Mesenchymal stem cell (in vitro differentiated cells and primary cell): Measurements from ENCODE around the gene ARRDC1.

Source experiments
- DNase-seq: peaks from one replicate; pipeline ENCODE4 v3.0.0-alpha.2; 2013
- H2AFZ ChIP-seq: one replicate; pipeline ENCODE4 v1.6.1; 2013; ENCODE audit warnings: low read depth, mild to moderate bottlenecking, control low read depth, inconsistent platforms, low read length, moderate library complexity
- H2AK5ac ChIP-seq: 2 replicates; pipeline ENCODE4 v1.6.1; 2013; ENCODE audit warnings: low read length, moderate library complexity, mild to moderate bottlenecking, inconsistent platforms; ENCODE audit not compliant: severe bottlenecking
- H2BK120ac ChIP-seq: one replicate; pipeline ENCODE4 v1.6.1; 2013; ENCODE audit warnings: low read depth, mild to moderate bottlenecking, inconsistent platforms, low read length, moderate library complexity
- H2BK12ac ChIP-seq, 2 experiments: one replicate each; pipeline ENCODE4 v1.6.1; 2013; ENCODE audit warnings: inconsistent platforms in 2 of 2, low read length in 2 of 2, mild to moderate bottlenecking in 2 of 2, moderate library complexity in 2 of 2, control low read depth in 1 of 2
- H2BK15ac ChIP-seq: one replicate; pipeline ENCODE4 v1.6.1; 2013; ENCODE audit warnings: mild to moderate bottlenecking, low read depth, inconsistent platforms; ENCODE audit not compliant: poor library complexity, severe bottlenecking
- H2BK5ac ChIP-seq: 2 replicates; pipeline ENCODE4 v1.6.1; 2013; ENCODE audit warnings: low read depth, mild to moderate bottlenecking, low read length, control low read depth, inconsistent platforms; ENCODE audit not compliant: poor library complexity, severe bottlenecking
- H3K14ac ChIP-seq, 2 experiments: one replicate each; pipeline ENCODE4 v1.6.1; 2013; ENCODE audit warnings: inconsistent platforms in 2 of 2, low read length in 2 of 2, control low read depth in 1 of 2, mild to moderate bottlenecking in 1 of 2, moderate library complexity in 1 of 2
- H3K18ac ChIP-seq, 2 experiments: one replicate each; pipeline ENCODE4 v1.6.1; 2013; ENCODE audit warnings: inconsistent platforms in 2 of 2, low read length in 2 of 2, control low read depth in 1 of 2, low read depth in 1 of 2, mild to moderate bottlenecking in 1 of 2
- H3K23ac ChIP-seq, 2 experiments: one replicate each; pipeline ENCODE4 v1.6.1; 2013; ENCODE audit warnings: inconsistent platforms in 2 of 2, low read length in 2 of 2, mild to moderate bottlenecking in 2 of 2, moderate library complexity in 2 of 2, control low read depth in 1 of 2
- H3K27ac ChIP-seq: 2 replicates; pipeline ENCODE4 v1.5.1; 2013; ENCODE audit warnings: mild to moderate bottlenecking, moderate library complexity, low read length, control low read depth, inconsistent platforms; ENCODE audit not compliant: poor library complexity, severe bottlenecking
- H3K27me3 ChIP-seq, 2 experiments: 2 replicates each; pipeline versions ENCODE4 v1.6.1 to v1.7.0; 2013; ENCODE audit warnings: low read length in 2 of 2, mild to moderate bottlenecking in 2 of 2, moderate library complexity in 2 of 2, control low read depth in 1 of 2, inconsistent platforms in 1 of 2; ENCODE audit not compliant: control insufficient read depth in 1 of 2, insufficient read depth in 1 of 2
- H3K36me3 ChIP-seq, 2 experiments: 2 replicates each; pipeline versions ENCODE4 v1.6.1 to v1.7.0; 2013; ENCODE audit warnings: low read length in 2 of 2, control low read depth in 1 of 2, inconsistent platforms in 1 of 2, low read depth in 1 of 2, mild to moderate bottlenecking in 1 of 2; ENCODE audit not compliant: insufficient read depth in 2 of 2, control insufficient read depth in 1 of 2
- H3K4ac ChIP-seq, 2 experiments: one replicate each; pipeline ENCODE4 v1.6.1; 2013; ENCODE audit warnings: inconsistent platforms in 2 of 2, low read length in 2 of 2, mild to moderate bottlenecking in 2 of 2, moderate library complexity in 2 of 2, control low read depth in 1 of 2, low read depth in 1 of 2
- H3K4me1 ChIP-seq: 2 replicates; pipeline ENCODE4 v1.6.1; 2013; ENCODE audit warnings: low read depth, low read length, control low read depth; ENCODE audit not compliant: control insufficient read depth, insufficient read depth
- H3K4me2 ChIP-seq: 2 replicates; pipeline ENCODE4 v1.6.1; 2013; ENCODE audit warnings: low read length, mild to moderate bottlenecking, inconsistent platforms; ENCODE audit not compliant: poor library complexity, severe bottlenecking
- H3K4me3 ChIP-seq, 2 experiments: 2 replicates each; pipeline versions ENCODE4 v1.5.1 to v1.7.0; 2013; ENCODE audit warnings: low read length in 2 of 2, mild to moderate bottlenecking in 2 of 2, control low read depth in 1 of 2, low read depth in 1 of 2; ENCODE audit not compliant: insufficient read depth in 1 of 2
- H3K79me1 ChIP-seq: replicated peaks from 2 replicates; pipeline ENCODE4 v1.6.1; 2013; ENCODE audit warnings: mild to moderate bottlenecking, control low read depth, low read length, inconsistent platforms; ENCODE audit not compliant: poor library complexity, severe bottlenecking
- H3K9ac ChIP-seq: 2 replicates; pipeline ENCODE4 v1.7.0; 2013; ENCODE audit warnings: mild to moderate bottlenecking, low read length, moderate library complexity
- H3K9me3 ChIP-seq: 2 replicates; pipeline ENCODE4 v1.7.0; 2013; ENCODE audit warnings: mild to moderate bottlenecking, low read length; ENCODE audit not compliant: control insufficient read depth
- H4K8ac ChIP-seq: one replicate; pipeline ENCODE4 v1.6.1; 2013; ENCODE audit warnings: inconsistent platforms, mild to moderate bottlenecking, low read length, moderate library complexity
- H4K91ac ChIP-seq: one replicate; pipeline ENCODE4 v1.6.1; 2013; ENCODE audit warnings: mild to moderate bottlenecking, low read length, inconsistent platforms
- WGBS: methylation state at CpG from one replicate; pipeline ENCODE4 v1.1.7; 2013; ENCODE audit warnings: mixed read lengths; 5-methylcytosine and 5-hydroxymethylcytosine counted together

The ARRDC1 gene

GRCh38 chr9:137618105-137619067, 12.9 kb downstream of the ARRDC1 start, which contains the start of gene EHMT1:
Gene EHMT1 (plus strand): TSS chr9:137619005. CDS start chr9:137619029, 24 bp downstream.
- WGBS, result 1% methylated on average over 50 of the region's 94 CpGs
- H2BK12ac ChIP-seq, result peak within 1 kb of the TSS; percentile 2 to 11
- H3K18ac ChIP-seq, result peak within 1 kb of the TSS; percentile 88 to 91
- H3K23ac ChIP-seq, result peak within 1 kb of the TSS in 1 of 2 experiments; percentile 76
- peak within 1 kb of the TSS; percentile 89 to 97 for H3K4ac ChIP-seq
- H3K4me2 ChIP-seq, result peak within 1 kb of the TSS; percentile 89
- H3K27me3 ChIP-seq, result no peaks in the 10 kb centered on the region
- H2AK5ac ChIP-seq, result peak within 1 kb of the TSS; percentile 52
- peak within 1 kb of the TSS; percentile 87 for H2BK5ac ChIP-seq
- peak within 1 kb of the TSS; percentile 54 for H2BK120ac ChIP-seq
- H3K79me1 ChIP-seq, result peaks cover 28% of the 10 kb centered on the region
- peak within 1 kb of the TSS; percentile 77 to 97 for H3K4me3 ChIP-seq
- peak within 1 kb of the TSS; percentile 90 to 94 for H3K14ac ChIP-seq
- H4K91ac ChIP-seq, result peak within 1 kb of the TSS; percentile 96
- peak within 1 kb of the TSS; percentile 88 for H3K27ac ChIP-seq
- H2AFZ ChIP-seq, result peak within 1 kb of the TSS; percentile 66
- no peaks in the 10 kb centered on the region for H3K9me3 ChIP-seq
- peak; percentile 77 for DNase-seq
- no peak within 1 kb of the TSS for H2BK15ac ChIP-seq
- H3K4me1 ChIP-seq, result peaks cover 20% of the 10 kb centered on the region
- peak within 1 kb of the TSS; percentile 92 for H4K8ac ChIP-seq
- peaks cover 28 to 33% of the 10 kb centered on the region in 2 experiments for H3K36me3 ChIP-seq
- H3K9ac ChIP-seq, result peak within 1 kb of the TSS; percentile 99

GRCh38 chr9:137619240-137620047, 14.0 kb downstream of the ARRDC1 start:
- H2AK5ac ChIP-seq, result no peak overlapping the region
- H3K4me2 ChIP-seq, result peak overlapping the region; percentile 75
- no peaks in the 10 kb centered on the region for H3K9me3 ChIP-seq
- peak overlapping the region in 1 of 2 experiments; percentile 76 for H3K23ac ChIP-seq
- H3K27me3 ChIP-seq, result no peaks in the 10 kb centered on the region
- peak overlapping the region in 1 of 2 experiments; percentile 69 for H3K14ac ChIP-seq
- H2BK120ac ChIP-seq, result peak overlapping the region; percentile 54
- 4% methylated on average over 41 of the region's 58 CpGs for WGBS
- peaks cover 18% of the 10 kb centered on the region for H3K79me1 ChIP-seq
- no peak overlapping the region for H2BK5ac ChIP-seq
- no peak overlapping the region for H4K91ac ChIP-seq
- H3K18ac ChIP-seq, result peak overlapping the region; percentile 71 to 84
- peaks cover 16% of the 10 kb centered on the region for H3K4me1 ChIP-seq
- peak overlapping the region; percentile 74 to 97 for H3K4me3 ChIP-seq
- H3K4ac ChIP-seq, result peak overlapping the region in 1 of 2 experiments; percentile 84
- H4K8ac ChIP-seq, result peak overlapping the region; percentile 43
- H2BK12ac ChIP-seq, result no peak overlapping the region
- DNase-seq, result peak; percentile 61
- H3K36me3 ChIP-seq, result peaks cover 23 to 28% of the 10 kb centered on the region in 2 experiments
- no peak overlapping the region for H2BK15ac ChIP-seq
- peak overlapping the region; percentile 81 for H3K27ac ChIP-seq
- peak overlapping the region; percentile 97 for H3K9ac ChIP-seq
- H2AFZ ChIP-seq, result peak overlapping the region; percentile 66

GRCh38 chr9:137620048-137620405, 14.5 kb downstream of the ARRDC1 start:
- DNase-seq, result no peak
- Histone ChIP-seq H3K4me1 (peaks cover 15% of the 10 kb centered on the region), H4K91ac (no peak overlapping the region), H3K4ac (no peak overlapping the region), H3K23ac (no peak overlapping the region), H3K9ac (peak overlapping the region; percentile 97), H3K27me3 (no peaks in the 10 kb centered on the region), H3K27ac (no peak overlapping the region), H2BK15ac (no peak overlapping the region), H3K18ac (no peak overlapping the region), H2BK120ac (no peak overlapping the region), H3K36me3 (peaks cover 20 to 28% of the 10 kb centered on the region in 2 experiments), H3K4me3 (peak overlapping the region in 1 of 2 experiments; percentile 97), H3K9me3 (no peaks in the 10 kb centered on the region), H3K79me1 (peaks cover 13% of the 10 kb centered on the region), H2BK5ac (no peak overlapping the region), H3K14ac (no peak overlapping the region), H3K4me2 (peak overlapping the region; percentile 75), H2BK12ac (no peak overlapping the region), H2AK5ac (no peak overlapping the region), H2AFZ (no peak overlapping the region), H4K8ac (no peak overlapping the region)
- 95% methylated on average over 2 of the region's 4 CpGs for WGBS
